PC-3 (cell line): ENCODE results near the gene WRNIP1.

Source experiments
- CTCF ChIP-seq: fragments of 300-600 bp; sonication (generic); conservative IDR thresholded peaks from 2 replicates; pipeline ENCODE4 v1.5.1; 2017; ENCODE audit warnings: antibody characterized with exemption, low read depth, mild to moderate bottlenecking, low read length
- EZH2 ChIP-seq: fragments of 300-600 bp; sonication (generic); IDR thresholded peaks from one replicate; pipeline ENCODE4 v1.6.1; 2017; ENCODE audit warnings: antibody characterized with exemption, mild to moderate bottlenecking, low read length; ENCODE audit not compliant: unreplicated experiment
- EZH2phosphoT487 ChIP-seq: fragments of 300-600 bp; sonication (generic); IDR thresholded peaks from 2 replicates; pipeline ENCODE4 v1.6.1; 2018; ENCODE audit warnings: mild to moderate bottlenecking, antibody characterized with exemption, low read length, borderline replicate concordance

- TF ChIP-seq EZH2phosphoT487 (no peak), EZH2 (no peak), CTCF (no peak)
Measured at GRCh38 chr6:2791450-2791974, 26.3 kb downstream of the WRNIP1 start.
